Neural progenitor cell (in vitro differentiated cells): ENCODE data around the gene CENPL. TPM values are rescaled to one million over a fixed set of nuclear protein-coding genes. Genes with fewer than 3 reads are reported as not detected.

Experiments used
- DNase-seq: peaks from one replicate; pipeline ENCODE4 v3.0.0-alpha.2; 2016; ENCODE audit warnings: low spot score
- H2AFZ ChIP-seq: fragments of 200-600 bp; sonication (generic); replicated peaks from 2 replicates; pipeline ENCODE4 v1.6.1; 2016; ENCODE audit warnings: antibody characterized with exemption
- H3F3A ChIP-seq: fragments of 200-600 bp; sonication (generic); 2 replicates; pipeline ENCODE4 v1.6.1; 2016; ENCODE audit warnings: antibody characterized with exemption, low read depth
- H3K27ac ChIP-seq: fragments of 200-600 bp; sonication (generic); 2 replicates; pipeline ENCODE4 v1.5.1; 2016; ENCODE audit warnings: mild to moderate bottlenecking
- H3K27me3 ChIP-seq: fragments of 200-600 bp; sonication (generic); 2 replicates; pipeline ENCODE4 v1.6.1; 2016; ENCODE audit warnings: mild to moderate bottlenecking, moderate library complexity
- H3K36me3 ChIP-seq: fragments of 200-600 bp; sonication (generic); 2 replicates; pipeline ENCODE4 v1.5.1; 2016
- H3K4me1 ChIP-seq: fragments of 200-600 bp; sonication (generic); 2 replicates; pipeline ENCODE4 v1.6.1; 2016; ENCODE audit warnings: mixed run types
- H3K4me2 ChIP-seq: fragments of 200-600 bp; sonication (generic); 2 replicates; pipeline ENCODE4 v1.6.1; 2016
- H3K4me3 ChIP-seq: fragments of 200-600 bp; sonication (generic); 2 replicates; pipeline ENCODE4 v1.5.1; 2016
- H3K79me2 ChIP-seq: fragments of 200-600 bp; sonication (generic); 2 replicates; pipeline ENCODE4 v1.6.1; 2016; ENCODE audit warnings: low read depth
- H3K9ac ChIP-seq: fragments of 200-600 bp; sonication (generic); 2 replicates; pipeline ENCODE4 v1.6.1; 2016
- H3K9me3 ChIP-seq: fragments of 200-600 bp; sonication (generic); 2 replicates; pipeline ENCODE4 v1.5.1; 2016; ENCODE audit warnings: low read depth
- H4K20me1 ChIP-seq: fragments of 200-600 bp; sonication (generic); 2 replicates; pipeline ENCODE4 v1.6.1; 2016; ENCODE audit warnings: low read depth
- H3K27ac Mint-ChIP-seq: 3 replicates; pipeline ENCODE4 v1.8.0; 2021; ENCODE audit warnings: mixed read lengths
- H3K27me3 Mint-ChIP-seq: 2 replicates; pipeline ENCODE4 v1.8.0; 2022; ENCODE audit warnings: low read depth, mild to moderate bottlenecking, inconsistent platforms, moderate library complexity, mixed read lengths; ENCODE audit not compliant: insufficient read depth
- H3K36me3 Mint-ChIP-seq: 3 replicates; pipeline ENCODE4 v1.8.0; 2021; ENCODE audit warnings: mixed read lengths
- H3K4me1 Mint-ChIP-seq: 3 replicates; pipeline ENCODE4 v1.8.0; 2021; ENCODE audit warnings: mixed read lengths
- H3K4me3 Mint-ChIP-seq: 3 replicates; pipeline ENCODE4 v1.8.0; 2021; ENCODE audit warnings: mild to moderate bottlenecking, moderate library complexity, mixed read lengths
- H3K9me3 Mint-ChIP-seq: 3 replicates; pipeline ENCODE4 v1.8.0; 2020; ENCODE audit warnings: mixed read lengths
- CTCF ChIP-seq: fragments of 200-600 bp; sonication (generic); IDR thresholded peaks from 2 replicates; pipeline ENCODE4 v1.5.1; 2017; ENCODE audit warnings: antibody characterized with exemption, mild to moderate bottlenecking
- EZH2 ChIP-seq: fragments of 200-600 bp; sonication (generic); IDR thresholded peaks from 2 replicates; pipeline ENCODE4 v1.6.1; 2017; ENCODE audit warnings: antibody characterized with exemption, mild to moderate bottlenecking, moderate library complexity
- EZH2phosphoT487 ChIP-seq: fragments of 200-600 bp; sonication (generic); IDR thresholded peaks from 2 replicates; pipeline ENCODE4 v1.6.1; 2017; ENCODE audit warnings: antibody characterized with exemption
- total RNA-seq: library from RNA; depleted of rRNA; stranded (reverse); fragments of >200 nt; gene quantifications from 2 replicates; pipeline ENCODE4 v1.2.3, GENCODE V29; 2015; ENCODE audit warnings: low replicate concordance

Gene CENPL, protein sequence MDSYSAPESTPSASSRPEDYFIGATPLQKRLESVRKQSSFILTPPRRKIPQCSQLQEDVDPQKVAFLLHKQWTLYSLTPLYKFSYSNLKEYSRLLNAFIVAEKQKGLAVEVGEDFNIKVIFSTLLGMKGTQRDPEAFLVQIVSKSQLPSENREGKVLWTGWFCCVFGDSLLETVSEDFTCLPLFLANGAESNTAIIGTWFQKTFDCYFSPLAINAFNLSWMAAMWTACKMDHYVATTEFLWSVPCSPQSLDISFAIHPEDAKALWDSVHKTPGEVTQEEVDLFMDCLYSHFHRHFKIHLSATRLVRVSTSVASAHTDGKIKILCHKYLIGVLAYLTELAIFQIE
- 33.4 and 37.7 TPM in 2 replicates for total RNA-seq

GRCh38 chr1:173824315-173825081, at the start of gene CENPL, which contains the start of gene DARS2:
TSS of gene CENPL (minus strand) at chr1:173824883. CDS start at chr1:173811299, 13,584 bp downstream.
TSS of gene DARS2 (plus strand) at chr1:173824673. CDS start at chr1:173825230, 557 bp downstream.
- Histone ChIP-seq H3K9me3 (no peaks in the 10 kb centered on the region), H3K36me3 (peaks cover 16% of the 10 kb centered on the region), H3K79me2 (peaks cover 77% of the 10 kb centered on the region), H3F3A (peaks cover 17% of the 10 kb centered on the region), H3K4me1 (peaks cover 17% of the 10 kb centered on the region), H3K27ac (peak within 1 kb of the TSS; percentile 86), H2AFZ (peak within 1 kb of the TSS; percentile 80), H3K4me3 (peak within 1 kb of the TSS; percentile 87), H4K20me1 (no peaks in the 10 kb centered on the region), H3K4me2 (peak within 1 kb of the TSS; percentile 99), H3K9ac (peak within 1 kb of the TSS; percentile 73), H3K27me3 (no peaks in the 10 kb centered on the region)
- Mint-ChIP-seq H3K27me3 (peaks cover 7% of the 10 kb centered on the region), H3K4me3 (peak within 1 kb of the TSS; percentile 96), H3K9me3 (no peaks in the 10 kb centered on the region), H3K4me1 (peaks cover 31% of the 10 kb centered on the region), H3K27ac (peak within 1 kb of the TSS; percentile 98), H3K36me3 (peaks cover 13% of the 10 kb centered on the region)
- TF ChIP-seq EZH2phosphoT487, result no peak
- TF ChIP-seq CTCF, result no peak
- no peak for TF ChIP-seq EZH2
- peak; percentile 97 for DNase-seq

GRCh38 chr1:173871500-173871899, 46.8 kb upstream of the CENPL start:
- H3K36me3 Mint-ChIP-seq, result peaks cover 27% of the 10 kb centered on the region
- no peak overlapping the region for H3K4me3 Mint-ChIP-seq
- no peak overlapping the region for H3K27ac ChIP-seq
- H3K27me3 ChIP-seq, result no peaks in the 10 kb centered on the region
- H3K4me3 ChIP-seq, result no peak overlapping the region
- TF ChIP-seq CTCF (no peak), EZH2phosphoT487 (no peak), EZH2 (no peak)
- DNase-seq, result no peak
- H3K4me2 ChIP-seq, result no peak overlapping the region
- H3F3A ChIP-seq, result peaks cover 22% of the 10 kb centered on the region
- no peaks in the 10 kb centered on the region for H3K9me3 ChIP-seq
- peaks cover 21% of the 10 kb centered on the region for H3K4me1 Mint-ChIP-seq
- H4K20me1 ChIP-seq, result peaks cover 11% of the 10 kb centered on the region
- H3K27ac Mint-ChIP-seq, result no peak overlapping the region
- peaks cover 8% of the 10 kb centered on the region for H3K4me1 ChIP-seq
- peaks cover 5% of the 10 kb centered on the region for H3K36me3 ChIP-seq
- no peaks in the 10 kb centered on the region for H3K9me3 Mint-ChIP-seq
- no peaks in the 10 kb centered on the region for H3K27me3 Mint-ChIP-seq
- no peak overlapping the region for H2AFZ ChIP-seq
- H3K79me2 ChIP-seq, result peaks cover 58% of the 10 kb centered on the region
- no peak overlapping the region for H3K9ac ChIP-seq

DNA sequence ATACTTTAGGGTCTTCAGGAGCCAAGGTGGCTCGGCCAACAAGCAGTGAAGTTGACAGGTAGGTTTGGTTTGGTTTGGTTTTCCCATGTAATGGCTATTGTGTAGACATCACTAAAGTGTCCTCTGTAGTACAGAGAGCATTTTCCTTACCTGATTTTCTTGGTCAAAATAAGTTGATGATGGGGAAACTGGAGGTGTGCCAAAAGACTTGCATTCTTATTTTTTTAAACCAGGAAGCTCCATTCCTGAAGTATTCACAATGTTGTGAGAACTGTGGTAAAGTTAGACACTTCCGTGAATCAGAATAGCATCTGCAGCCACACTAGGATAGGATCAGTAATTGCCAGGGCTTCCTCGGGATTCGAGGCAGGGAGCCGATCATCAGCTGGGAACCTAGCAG, 46.4 kb upstream of the CENPL start:
- H3K4me1 Mint-ChIP-seq, result peaks cover 25% of the 10 kb centered on the region

More for the DNA sequence above, 46.4 kb upstream of the CENPL start:
- H3K27me3 ChIP-seq, result no peaks in the 10 kb centered on the region
- H3K4me3 Mint-ChIP-seq, result no peak overlapping the region
- no peaks in the 10 kb centered on the region for H3K27me3 Mint-ChIP-seq
- no peaks in the 10 kb centered on the region for H3K9me3 ChIP-seq
- H3K79me2 ChIP-seq, result peaks cover 62% of the 10 kb centered on the region
- H3K4me1 ChIP-seq, result peaks cover 8% of the 10 kb centered on the region
- TF ChIP-seq EZH2, result no peak
- no peak for TF ChIP-seq EZH2phosphoT487
- TF ChIP-seq CTCF, result no peak
- peaks cover 26% of the 10 kb centered on the region for H3F3A ChIP-seq
- H3K27ac ChIP-seq, result no peak overlapping the region
- no peak overlapping the region for H3K9ac ChIP-seq
- H3K4me3 ChIP-seq, result no peak overlapping the region
- H3K27ac Mint-ChIP-seq, result no peak overlapping the region
- no peaks in the 10 kb centered on the region for H3K9me3 Mint-ChIP-seq
- peaks cover 8% of the 10 kb centered on the region for H3K36me3 ChIP-seq
- no peak overlapping the region for H3K4me2 ChIP-seq
- H2AFZ ChIP-seq, result no peak overlapping the region
- no peak for DNase-seq
- H3K36me3 Mint-ChIP-seq, result peaks cover 30% of the 10 kb centered on the region
- H4K20me1 ChIP-seq, result peaks cover 15% of the 10 kb centered on the region
